DOHH2 (cell line): ENCODE results near the gene TNFRSF17.
"Not testable (repeated sequence)": the region's sequence is repeated elsewhere in the genome, so short reads cannot be mapped to it uniquely, and the experiment has no call there.

ENCODE experiments used
- CTCF ChIP-seq: fragments of 200-600 bp; sonication (generic); IDR thresholded peaks from one replicate; pipeline ENCODE4 v1.5.1; 2014; ENCODE audit warnings: antibody characterized with exemption, mild to moderate bottlenecking, low read depth, low read length; ENCODE audit not compliant: poor library complexity, severe bottlenecking
- EZH2phosphoT487 ChIP-seq: fragments of 200-600 bp; sonication (generic); IDR thresholded peaks from 2 replicates; pipeline ENCODE4 v1.6.1; 2017; ENCODE audit warnings: borderline replicate concordance, mild to moderate bottlenecking, antibody characterized with exemption, low read length, moderate library complexity, mixed read lengths

DNA sequence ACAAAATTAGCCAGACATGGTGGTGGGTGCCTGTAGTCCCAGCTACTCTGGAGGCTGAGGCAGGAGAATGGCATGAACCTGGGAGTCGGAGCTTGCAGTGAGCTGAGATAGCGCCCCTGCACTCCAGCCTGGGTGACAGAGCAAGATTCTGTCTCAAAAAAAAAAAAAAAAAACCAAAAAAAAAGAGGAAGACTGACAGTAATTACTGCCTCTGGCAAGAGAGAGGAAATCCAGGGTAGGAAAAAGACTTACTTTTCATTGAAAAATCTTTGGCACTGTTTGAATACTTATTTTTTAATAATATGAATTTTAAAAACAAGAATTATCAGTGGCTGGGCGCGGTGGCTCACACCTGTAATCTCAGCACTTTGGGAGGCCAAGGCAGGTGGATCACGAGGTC lies 2.6 kb upstream of the TNFRSF17 start:
- TF ChIP-seq CTCF, EZH2phosphoT487: not testable (repeated sequence)
